HG03342 (cell line): ENCODE measurements around the gene CRISPLD2.

Experiments
- ATAC-seq: cut with Tn5 transposase; IDR thresholded peaks from one replicate; pipeline ENCODE4 v1.9.1; 2021; ENCODE audit warnings: mild to moderate bottlenecking, moderate library complexity; ENCODE audit not compliant: unreplicated experiment

The CRISPLD2 gene

DNA sequence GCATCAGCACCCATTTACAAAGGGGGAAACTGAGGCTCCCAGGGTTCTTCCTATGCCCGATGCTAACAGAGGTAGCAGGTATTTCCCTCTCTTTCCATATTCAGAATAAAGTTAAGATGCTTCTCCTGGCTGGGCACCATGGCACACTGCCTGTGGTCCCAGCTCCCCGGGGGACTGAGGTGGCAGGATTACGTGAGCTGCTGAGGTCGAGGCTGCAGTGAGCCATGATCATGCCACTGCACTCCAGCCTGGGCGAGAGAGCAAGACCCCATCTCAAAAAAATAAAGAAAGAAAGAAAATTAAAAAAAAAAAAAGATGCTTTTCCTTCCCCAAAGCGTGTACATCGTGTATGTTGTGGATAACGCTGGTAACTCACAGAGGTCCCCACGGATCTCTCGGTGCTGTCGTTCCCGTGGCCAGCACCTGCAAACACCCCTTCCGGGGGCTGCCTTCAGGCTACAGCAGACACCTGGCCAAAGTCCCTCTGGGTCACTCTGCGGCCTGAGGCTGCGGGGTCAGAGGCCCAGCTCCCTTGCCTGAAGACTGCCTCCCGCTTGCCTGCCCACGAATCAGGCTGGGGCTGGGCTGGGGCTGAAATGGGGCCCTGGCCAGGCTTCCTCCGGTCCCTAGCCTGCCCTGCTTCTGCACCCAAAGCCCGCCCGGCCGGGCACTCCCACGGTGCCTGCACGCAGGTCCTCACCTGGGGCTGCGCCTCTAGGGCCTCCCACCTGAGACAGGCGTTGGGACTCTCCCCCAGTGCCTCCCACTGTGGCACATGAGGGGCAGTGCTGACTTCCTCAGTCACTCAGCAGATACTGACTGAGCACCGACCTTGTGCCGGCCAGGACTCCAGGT lies 128.4 kb downstream of the CRISPLD2 start:
- ATAC-seq = no peak

DNA sequence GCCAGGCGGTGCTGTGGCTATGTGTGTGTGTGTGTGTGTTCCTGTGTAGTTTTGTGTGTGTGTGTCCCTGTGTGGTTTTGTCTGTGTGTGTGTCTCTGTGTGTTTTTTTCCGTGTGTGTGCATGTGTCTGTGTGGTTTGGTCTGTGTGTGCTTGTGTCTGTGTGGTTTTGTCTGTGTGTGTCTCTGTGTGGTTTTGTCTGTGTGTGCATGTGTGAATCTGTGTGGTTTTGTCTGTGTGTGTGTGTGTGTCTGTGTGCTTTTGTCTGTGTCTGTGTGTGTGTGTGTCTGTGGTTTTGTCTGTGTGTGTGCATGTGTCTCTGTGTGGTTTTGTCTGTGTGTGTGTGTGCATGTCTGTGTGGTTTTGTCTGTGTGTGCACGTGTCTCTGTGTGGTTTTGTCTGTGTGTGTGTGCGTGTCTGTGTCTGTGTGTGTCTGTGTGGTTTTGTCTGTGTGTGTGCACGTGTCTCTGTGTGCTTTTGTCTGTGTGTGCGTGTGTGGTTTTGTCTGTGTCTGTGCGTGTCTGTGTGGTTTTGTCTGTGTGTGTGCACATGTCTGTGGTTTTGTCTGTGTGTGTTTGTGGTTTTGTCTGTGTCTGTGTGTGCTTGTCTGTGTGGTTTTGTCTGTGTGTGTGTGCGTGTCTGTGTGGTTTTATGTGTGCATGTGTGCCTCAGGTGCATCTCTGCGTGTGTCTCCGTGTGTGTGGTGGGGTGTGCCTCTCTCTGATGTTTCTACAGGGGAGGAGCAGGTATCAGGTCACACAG lies 129.2 kb downstream of the CRISPLD2 start:
- no peak for ATAC-seq

DNA sequence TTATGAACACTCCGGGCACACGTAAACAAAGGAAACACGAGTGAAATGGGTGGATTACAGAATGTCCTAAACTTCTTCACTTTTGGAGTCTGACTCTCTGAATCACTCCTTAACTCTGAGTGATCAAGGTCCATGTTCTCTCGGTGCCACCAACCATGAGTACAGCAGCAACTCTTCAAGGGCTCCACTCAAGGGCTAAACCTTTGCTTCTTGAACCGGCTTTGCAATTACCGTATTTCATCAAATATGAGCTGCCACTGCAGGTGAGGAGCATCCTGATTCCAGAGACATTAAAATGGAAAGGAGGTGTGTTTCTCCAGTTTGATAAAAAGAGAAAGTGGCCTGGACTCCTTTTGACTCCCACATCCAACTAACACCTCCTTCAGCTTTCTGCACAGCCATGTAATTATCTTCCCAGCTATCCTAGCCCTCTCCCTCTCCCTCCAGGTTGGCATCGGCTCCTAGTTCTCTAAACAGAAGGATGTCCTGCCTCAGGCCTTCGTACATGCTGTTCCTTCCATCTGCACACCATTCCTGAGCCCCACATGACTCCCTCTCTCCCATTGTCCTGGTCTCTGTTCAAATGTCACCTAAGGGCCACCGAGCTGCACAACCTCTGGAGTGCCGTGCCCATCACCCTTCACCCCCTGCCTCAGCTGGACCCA lies 130.1 kb downstream of the CRISPLD2 start:
- no peak for ATAC-seq

DNA sequence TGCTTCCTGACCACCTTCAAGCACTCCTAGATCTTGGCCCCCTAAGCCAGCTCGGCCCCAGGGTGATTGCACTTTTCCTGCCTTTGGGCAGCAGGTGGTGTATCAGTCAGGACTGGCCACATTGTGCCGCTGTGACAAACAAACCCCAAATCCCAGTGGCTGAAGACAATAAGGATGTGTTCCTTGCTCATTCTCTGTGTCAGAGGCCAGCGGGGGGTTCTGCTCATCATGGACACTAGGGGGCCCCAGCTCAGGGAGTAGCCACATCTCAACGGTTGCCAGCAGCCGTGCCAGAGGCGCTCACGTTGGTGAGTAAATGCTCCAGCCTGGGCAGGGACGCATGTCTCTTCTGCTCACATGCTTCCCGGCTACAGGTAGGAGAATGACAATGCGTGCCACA lies 131.1 kb downstream of the CRISPLD2 start:
- ATAC-seq = no peak

DNA sequence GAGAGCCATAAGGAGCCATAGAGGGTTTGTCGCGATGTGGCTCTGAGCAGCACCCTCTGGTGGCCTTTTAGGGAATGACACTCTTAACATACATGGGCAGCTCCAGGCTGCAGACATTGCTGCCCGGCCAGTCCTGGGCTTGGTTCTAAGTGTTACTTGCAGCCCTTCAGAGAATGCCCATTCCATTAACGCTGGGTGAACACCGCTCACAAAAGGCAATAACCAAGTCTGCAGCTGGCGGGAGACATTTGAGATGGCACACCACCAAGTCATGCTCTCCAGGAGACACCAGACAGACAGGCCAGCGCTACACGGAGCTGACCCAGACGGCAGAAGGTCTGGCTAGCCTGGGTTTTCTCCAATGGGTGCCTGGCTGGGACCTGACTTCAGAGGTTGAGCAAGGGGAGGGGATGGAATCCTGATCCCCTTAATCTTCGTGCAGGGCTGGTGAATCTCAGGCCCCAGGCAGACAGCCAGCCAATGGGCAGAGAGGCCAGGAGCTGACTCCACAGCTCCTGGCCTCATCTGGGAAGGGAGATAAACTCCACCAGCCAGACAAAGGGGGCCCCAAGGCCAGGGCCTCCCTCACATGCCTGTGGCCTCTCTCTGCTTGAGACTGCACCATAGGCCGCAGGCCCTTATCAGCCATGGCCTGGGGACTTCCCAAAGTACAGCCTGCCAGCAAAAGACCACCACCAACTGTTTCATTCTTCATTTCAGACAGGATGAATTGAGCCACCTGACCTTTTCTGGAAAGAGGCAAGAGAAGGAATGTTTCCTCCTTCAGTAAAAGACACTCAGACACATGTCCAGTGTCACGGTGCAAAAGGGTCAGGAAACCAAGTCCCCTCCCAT lies 132.8 kb downstream of the CRISPLD2 start:
- ATAC-seq = no peak

DNA sequence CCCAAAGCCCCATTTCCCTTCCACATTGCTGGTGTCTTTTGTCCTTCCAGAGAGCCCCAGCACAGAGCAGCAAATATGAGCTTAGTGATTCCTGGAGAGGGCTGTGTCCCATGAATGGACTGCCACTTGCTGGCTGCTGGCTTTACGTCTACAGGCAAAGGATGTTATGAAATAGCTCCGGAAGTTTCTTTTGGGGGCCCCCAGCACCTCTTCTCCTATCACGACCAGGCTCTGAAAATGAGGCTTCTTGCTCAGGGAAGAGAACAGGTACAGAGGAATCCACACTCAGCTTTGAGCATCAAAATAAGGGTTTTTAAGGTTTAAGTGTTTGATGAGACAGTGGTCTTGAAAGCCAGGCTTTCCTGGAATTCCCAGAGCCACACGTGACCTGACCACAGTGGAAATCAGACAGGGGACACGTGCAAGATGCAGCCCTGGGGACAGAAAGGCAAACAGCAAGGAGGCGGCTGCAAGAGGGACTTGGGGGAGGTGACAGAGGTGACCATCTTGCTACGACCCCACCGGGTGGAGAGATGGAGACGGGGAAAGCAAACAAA lies 133.5 kb downstream of the CRISPLD2 start:
- no peak for ATAC-seq

DNA sequence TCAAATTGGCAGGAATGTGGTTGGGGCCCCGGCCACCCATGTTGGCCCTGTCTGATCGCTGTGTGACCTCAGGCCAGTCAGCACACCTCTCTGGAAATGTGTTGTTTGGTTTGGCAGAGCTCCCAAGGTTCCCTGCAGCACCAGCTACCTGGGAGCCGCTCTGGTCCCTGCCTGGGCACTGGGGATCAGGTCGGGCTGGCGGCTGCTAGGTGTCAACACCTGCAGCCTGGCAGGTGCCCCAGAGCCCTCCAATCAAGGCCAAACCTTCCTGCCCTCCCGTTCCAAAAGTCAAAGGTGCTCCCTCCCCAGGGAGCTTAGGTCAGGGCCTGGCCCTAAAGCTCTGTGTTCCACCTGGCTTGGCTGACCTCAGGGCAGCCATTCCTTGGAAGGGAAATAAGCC lies 135.6 kb downstream of the CRISPLD2 start:
- ATAC-seq = no peak

DNA sequence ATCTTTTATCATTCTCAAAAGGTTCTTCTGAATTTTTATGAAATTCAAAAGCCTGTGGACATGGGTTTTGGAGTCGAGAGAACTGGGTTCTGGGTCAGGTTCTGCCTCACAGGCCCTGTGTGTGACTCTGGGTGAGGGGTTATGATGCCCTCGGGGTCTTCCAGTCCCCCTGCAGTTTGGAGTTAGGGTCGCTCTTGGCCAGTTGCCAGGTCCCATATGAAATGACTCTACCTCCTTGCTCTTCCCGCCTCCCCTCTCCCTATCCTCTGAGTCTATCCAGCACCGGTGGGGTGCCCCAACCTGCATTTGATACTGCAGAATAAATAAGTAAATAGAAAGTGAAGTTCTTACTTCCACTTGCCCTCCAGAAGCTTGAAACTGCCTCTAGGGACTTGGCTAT lies 137.4 kb downstream of the CRISPLD2 start:
- no peak for ATAC-seq

DNA sequence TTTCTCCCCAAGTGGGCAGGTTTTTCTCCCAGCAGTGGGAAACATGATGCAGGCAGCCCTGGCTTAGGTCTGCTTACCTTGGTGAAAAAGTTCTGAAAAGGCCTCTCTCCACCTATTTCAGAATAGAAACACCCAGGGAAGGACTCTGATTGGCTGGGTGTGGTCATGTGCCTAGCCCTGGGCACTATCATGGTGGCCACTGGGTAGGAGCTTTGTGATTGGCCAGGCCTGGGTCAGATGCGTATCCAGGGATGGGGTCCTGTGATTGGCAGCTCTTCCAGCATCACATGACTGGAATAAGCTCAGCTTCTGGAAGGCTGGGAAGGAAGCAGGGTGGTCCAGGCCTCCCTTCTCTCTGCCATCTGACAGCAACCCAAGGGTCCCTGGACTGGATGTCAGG lies 138.0 kb downstream of the CRISPLD2 start:
- no peak for ATAC-seq
